Measurements from ENCODE around the gene COX7A2.

DNA sequence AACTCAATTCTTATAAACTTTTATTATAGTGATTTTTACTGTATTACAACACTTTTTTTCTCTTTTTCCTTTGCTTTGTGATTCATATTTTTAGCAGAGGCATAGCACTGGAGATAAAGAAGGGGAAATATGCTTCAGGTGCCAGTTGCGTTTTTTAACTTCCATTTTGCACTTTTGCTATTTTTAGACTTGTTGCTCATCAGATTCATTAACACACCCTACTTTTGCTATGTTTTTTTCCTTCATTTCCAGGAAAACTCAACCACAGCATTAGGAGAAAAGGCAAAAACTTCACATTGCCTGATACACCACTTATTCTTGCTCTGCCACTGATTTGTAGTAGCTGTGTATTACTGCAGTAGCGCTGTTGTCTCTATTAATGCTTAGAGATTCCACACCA lies 49.0 kb upstream of the COX7A2 start:
- TF ChIP-seq, protein P1, sequence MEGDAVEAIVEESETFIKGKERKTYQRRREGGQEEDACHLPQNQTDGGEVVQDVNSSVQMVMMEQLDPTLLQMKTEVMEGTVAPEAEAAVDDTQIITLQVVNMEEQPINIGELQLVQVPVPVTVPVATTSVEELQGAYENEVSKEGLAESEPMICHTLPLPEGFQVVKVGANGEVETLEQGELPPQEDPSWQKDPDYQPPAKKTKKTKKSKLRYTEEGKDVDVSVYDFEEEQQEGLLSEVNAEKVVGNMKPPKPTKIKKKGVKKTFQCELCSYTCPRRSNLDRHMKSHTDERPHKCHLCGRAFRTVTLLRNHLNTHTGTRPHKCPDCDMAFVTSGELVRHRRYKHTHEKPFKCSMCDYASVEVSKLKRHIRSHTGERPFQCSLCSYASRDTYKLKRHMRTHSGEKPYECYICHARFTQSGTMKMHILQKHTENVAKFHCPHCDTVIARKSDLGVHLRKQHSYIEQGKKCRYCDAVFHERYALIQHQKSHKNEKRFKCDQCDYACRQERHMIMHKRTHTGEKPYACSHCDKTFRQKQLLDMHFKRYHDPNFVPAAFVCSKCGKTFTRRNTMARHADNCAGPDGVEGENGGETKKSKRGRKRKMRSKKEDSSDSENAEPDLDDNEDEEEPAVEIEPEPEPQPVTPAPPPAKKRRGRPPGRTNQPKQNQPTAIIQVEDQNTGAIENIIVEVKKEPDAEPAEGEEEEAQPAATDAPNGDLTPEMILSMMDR (IDR thresholded peaks at IDR 0.05), result no peak
- no peak for TF ChIP-seq POLR2A (IDR thresholded peaks at IDR 0.05)

Data from uterus (tissue), 2 donors.